Gastrocnemius medialis (tissue), 4 donors: ENCODE measurements around the gene PDIA2. TPM values are rescaled to one million over a fixed set of nuclear protein-coding genes. Genes with fewer than 3 reads are reported as not detected.

Experiments used
- ATAC-seq, 2 donors: fragments of 150-250 bp; one replicate each; pipeline ENCODE4 v1.9.1; 2016
- DNase-seq, 2 donors: peaks; one replicate each; pipeline ENCODE4 v3.0.0-alpha.2; 2019
- H3K27ac ChIP-seq, 4 donors: fragments of 200-600 bp; sonication (generic); 1 replicate in 1 of 4; 2 replicates in 3 of 4; pipeline ENCODE4 v1.5.1; 2016 to 2018; ENCODE audit warnings: mild to moderate bottlenecking in 2 of 4, moderate library complexity in 1 of 4
- H3K27me3 ChIP-seq, 3 donors: fragments of 200-600 bp; sonication (generic) in 2 of 3; 1 replicate in 1 of 3; 2 replicates in 2 of 3; pipeline versions ENCODE4 v1.5.1 to v1.6.0; 2016 to 2019; ENCODE audit warnings: mild to moderate bottlenecking in 1 of 3, moderate library complexity in 1 of 3
- H3K36me3 ChIP-seq, 2 donors: fragments of 200-600 bp; sonication (generic) in 1 of 2; one replicate each; pipeline ENCODE4 v1.5.1; 2017 to 2018
- H3K4me1 ChIP-seq, 2 donors: fragments of 200-600 bp; sonication (generic) in 1 of 2; one replicate each; pipeline ENCODE4 v1.5.1; 2016 to 2017; ENCODE audit warnings: mild to moderate bottlenecking in 2 of 2
- H3K4me3 ChIP-seq, 4 donors: fragments of 200-600 bp; sonication (generic) in 3 of 4; 1 replicate in 1 of 4; 2 replicates in 3 of 4; pipeline ENCODE4 v1.5.1; 2016 to 2019; ENCODE audit warnings: mild to moderate bottlenecking in 2 of 4
- H3K9me3 ChIP-seq, 3 donors: fragments of 200-600 bp; sonication (generic) in 2 of 3; 1 replicate in 1 of 3; 2 replicates in 2 of 3; pipeline ENCODE4 v1.5.1; 2016 to 2019
- POLR2A ChIP-seq, 2 donors: fragments of 450-650 bp; IDR thresholded peaks; one replicate each; pipeline ENCODE4 v1.6.1; 2017; ENCODE audit warnings: antibody characterized with exemption in 2 of 2, mild to moderate bottlenecking in 2 of 2, moderate library complexity in 2 of 2
- in situ Hi-C, 4 donors: fragments of 200-750 bp; cut with MboI; loops; one replicate each; pipeline versions ENCODE4 v1.15.0 to v1.8.0; 2017; ENCODE audit warnings: low sequenced_read_pairs in 4 of 4
- intact Hi-C: fragments of 100-400 bp; cut with DNase I; formaldehyde crosslinking; loops from one replicate; pipeline ENCODE4 v1.15.1; 2023; ENCODE audit warnings: low total_unique reads
- total RNA-seq, 4 donors: library from RNA; depleted of rRNA; stranded (reverse); fragments of >200 nt; gene quantifications; one replicate each; pipeline versions ENCODE4 v1.1.0 to v1.2.3, GENCODE V29; 2016
- TF ChIP-seq, protein P1 (sequence below), 5 experiments: fragments of 450-650 bp in 3 of 5; fragments of 200-600 bp in 2 of 5; sonication (generic) in 2 of 5; IDR thresholded peaks in 4 of 5; conservative IDR thresholded peaks in 1 of 5; 1 replicate in 4 of 5; 2 replicates in 1 of 5; pipeline ENCODE4 v1.5.1; 2016 to 2019; ENCODE audit warnings: antibody characterized with exemption in 5 of 5, mild to moderate bottlenecking in 3 of 5, moderate library complexity in 3 of 5

The PDIA2 gene
- total RNA-seq, 4 donors from 2014 or later = 2.2 TPM; not detected in 3

GRCh38 chr16:291539-291938 lies 8.6 kb downstream of the PDIA2 start:
- in situ Hi-C loops = no loop called here
- TF ChIP-seq, protein P1, sequence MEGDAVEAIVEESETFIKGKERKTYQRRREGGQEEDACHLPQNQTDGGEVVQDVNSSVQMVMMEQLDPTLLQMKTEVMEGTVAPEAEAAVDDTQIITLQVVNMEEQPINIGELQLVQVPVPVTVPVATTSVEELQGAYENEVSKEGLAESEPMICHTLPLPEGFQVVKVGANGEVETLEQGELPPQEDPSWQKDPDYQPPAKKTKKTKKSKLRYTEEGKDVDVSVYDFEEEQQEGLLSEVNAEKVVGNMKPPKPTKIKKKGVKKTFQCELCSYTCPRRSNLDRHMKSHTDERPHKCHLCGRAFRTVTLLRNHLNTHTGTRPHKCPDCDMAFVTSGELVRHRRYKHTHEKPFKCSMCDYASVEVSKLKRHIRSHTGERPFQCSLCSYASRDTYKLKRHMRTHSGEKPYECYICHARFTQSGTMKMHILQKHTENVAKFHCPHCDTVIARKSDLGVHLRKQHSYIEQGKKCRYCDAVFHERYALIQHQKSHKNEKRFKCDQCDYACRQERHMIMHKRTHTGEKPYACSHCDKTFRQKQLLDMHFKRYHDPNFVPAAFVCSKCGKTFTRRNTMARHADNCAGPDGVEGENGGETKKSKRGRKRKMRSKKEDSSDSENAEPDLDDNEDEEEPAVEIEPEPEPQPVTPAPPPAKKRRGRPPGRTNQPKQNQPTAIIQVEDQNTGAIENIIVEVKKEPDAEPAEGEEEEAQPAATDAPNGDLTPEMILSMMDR (IDR thresholded peaks at IDR 0.05 in 4 of 5, conservative IDR thresholded peaks at IDR 0.05 in 1 of 5) = no peak
- DNase-seq = no peak
- Histone ChIP-seq H3K27ac (no peak overlapping the region), H3K9me3 (no peaks in the 10 kb centered on the region), H3K36me3 (peaks cover 0 to 53% of the 10 kb centered on the region in 2 donors), H3K27me3 (no peaks in the 10 kb centered on the region), H3K4me1 (no peaks in the 10 kb centered on the region), H3K4me3 (no peak overlapping the region)
- no peak for ATAC-seq
- intact Hi-C loops = no loop called here

DNA sequence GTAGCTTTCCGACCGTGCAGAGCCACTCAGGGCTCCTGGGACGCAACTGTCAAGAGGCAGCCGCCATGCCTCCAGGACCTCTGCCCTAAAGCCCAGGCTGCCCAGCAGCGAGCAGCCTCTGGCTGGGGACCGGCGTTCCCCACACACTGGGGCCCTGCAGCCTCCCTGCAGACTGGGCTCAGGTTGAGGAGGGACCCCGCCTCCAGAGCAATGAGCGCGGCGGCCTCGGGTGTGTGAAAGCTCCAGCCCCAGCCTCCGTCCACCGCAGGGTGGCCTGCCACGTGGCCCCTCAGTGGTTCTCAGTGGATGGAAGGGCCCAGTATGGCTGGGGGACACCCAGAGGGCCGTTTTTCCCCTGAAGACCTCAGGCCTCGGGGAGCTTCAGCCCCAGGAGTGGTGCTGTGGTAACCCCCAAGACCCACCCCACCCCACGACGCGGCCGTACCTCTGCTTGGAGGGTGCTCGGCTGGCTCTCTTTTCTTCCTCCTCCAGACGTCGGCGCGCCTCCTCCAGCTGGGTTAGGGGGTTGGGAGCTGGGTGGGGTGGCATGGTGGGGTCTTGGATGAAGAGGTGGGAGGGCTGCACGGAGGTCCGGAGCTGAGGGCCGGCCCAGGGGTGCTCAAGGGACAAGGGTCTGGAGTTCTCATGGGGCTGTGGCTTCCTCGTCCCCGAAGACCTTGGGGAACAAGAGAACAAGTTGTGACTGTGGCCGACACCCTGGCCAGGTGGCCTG lies 10.2 kb downstream of the PDIA2 start:
- Histone ChIP-seq H3K9me3 (no peaks in the 10 kb centered on the region), H3K27me3 (no peaks in the 10 kb centered on the region), H3K4me3 (no peak overlapping the region), H3K27ac (no peak overlapping the region), H3K36me3 (peaks cover 0 to 56% of the 10 kb centered on the region in 2 donors), H3K4me1 (no peaks in the 10 kb centered on the region)
- intact Hi-C loops = no loop called here
- DNase-seq (no peak), ATAC-seq (no peak)
- TF ChIP-seq POLR2A (IDR thresholded peaks at IDR 0.05) = no peak
- TF ChIP-seq, protein P1 (IDR thresholded peaks at IDR 0.05 in 4 of 5, conservative IDR thresholded peaks at IDR 0.05 in 1 of 5) = no peak
- in situ Hi-C loops = no loop called here

- Histone ChIP-seq H3K27ac (no peak overlapping the region), H3K4me3 (no peak overlapping the region), H3K9me3 (no peaks in the 10 kb centered on the region), H3K27me3 (no peaks in the 10 kb centered on the region), H3K4me1 (no peaks in the 10 kb centered on the region), H3K36me3 (peaks cover 0 to 43% of the 10 kb centered on the region in 2 donors)
- intact Hi-C loops (no loop called here), in situ Hi-C loops (no loop called here)
- ATAC-seq (no peak), DNase-seq (no peak)
- TF ChIP-seq, protein P1 (IDR thresholded peaks at IDR 0.05 in 4 of 5, conservative IDR thresholded peaks at IDR 0.05 in 1 of 5) = no peak
- TF ChIP-seq POLR2A (IDR thresholded peaks at IDR 0.05) = no peak
Measured at GRCh38 chr16:296276-296675, 13.3 kb downstream of the PDIA2 start.

GRCh38 chr16:296806-297510 lies 14.0 kb downstream of the PDIA2 start:
- H3K4me1 ChIP-seq = no peaks in the 10 kb centered on the region
- H3K27me3 ChIP-seq = no peaks in the 10 kb centered on the region
- no peak overlapping the region for H3K27ac ChIP-seq
- H3K4me3 ChIP-seq = no peak overlapping the region
- DNase-seq = no peak
- no peak for ATAC-seq
- in situ Hi-C loops (no loop called here), intact Hi-C loops (no loop called here)
- peaks cover 0 to 37% of the 10 kb centered on the region in 2 donors for H3K36me3 ChIP-seq
- no peaks in the 10 kb centered on the region for H3K9me3 ChIP-seq
- no peak for TF ChIP-seq POLR2A (IDR thresholded peaks at IDR 0.05)
- TF ChIP-seq, protein P1 (IDR thresholded peaks at IDR 0.05 in 4 of 5, conservative IDR thresholded peaks at IDR 0.05 in 1 of 5) = no peak
